NCI-H526 treated with DMSO at 0.1 percent for 48 hours (cell line): ENCODE measurements around the gene OLFM3.
A peak's percentile ranks its signal among the peaks of the same experiment; 100 is the strongest.

Experiments
- DNase-seq: peaks from one replicate; lab custom pipeline; 2025; lab: John Stamatoyannopoulos, UW

The OLFM3 gene

DNA sequence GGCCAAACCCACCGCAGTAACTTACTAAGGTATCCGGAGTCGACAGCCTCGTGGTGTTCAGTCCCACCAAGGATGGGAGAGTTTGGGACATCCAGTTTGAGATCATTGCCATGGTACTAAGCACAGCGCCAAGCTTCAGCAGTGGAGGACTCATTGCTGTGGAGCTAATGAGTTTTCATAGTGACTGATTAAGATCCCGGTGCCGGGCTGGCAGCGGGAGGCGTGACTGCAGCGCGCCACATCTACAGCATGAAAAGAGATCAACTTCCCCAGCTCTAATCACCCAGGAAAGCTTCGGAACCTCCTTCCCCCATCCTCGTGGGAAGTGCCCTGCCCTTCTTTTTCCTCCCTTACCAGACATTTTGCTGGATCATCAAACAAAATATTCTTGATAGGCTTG, 149.9 kb downstream of the OLFM3 start:
- DNase-seq = no peak

DNA sequence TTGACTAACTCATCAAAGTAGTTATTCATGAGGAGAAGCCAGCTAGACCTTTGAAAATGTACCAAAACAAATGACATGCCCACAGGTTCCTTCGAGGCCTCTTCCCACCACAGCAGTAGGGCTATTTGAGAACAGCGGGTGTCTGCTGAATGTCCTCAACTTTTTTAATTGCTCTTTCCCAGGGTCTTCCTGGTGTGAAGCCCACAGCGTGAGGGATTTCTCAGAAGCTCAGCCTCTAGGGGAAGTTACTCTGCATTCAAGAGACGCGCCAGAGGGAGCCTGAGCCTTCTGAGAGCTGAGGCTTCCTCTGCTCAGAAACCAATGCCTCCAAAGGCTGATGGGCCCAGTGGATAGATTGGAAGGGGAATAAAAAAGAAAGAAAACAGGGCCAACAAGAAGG, 153.6 kb downstream of the OLFM3 start:
- DNase-seq = no peak

DNA sequence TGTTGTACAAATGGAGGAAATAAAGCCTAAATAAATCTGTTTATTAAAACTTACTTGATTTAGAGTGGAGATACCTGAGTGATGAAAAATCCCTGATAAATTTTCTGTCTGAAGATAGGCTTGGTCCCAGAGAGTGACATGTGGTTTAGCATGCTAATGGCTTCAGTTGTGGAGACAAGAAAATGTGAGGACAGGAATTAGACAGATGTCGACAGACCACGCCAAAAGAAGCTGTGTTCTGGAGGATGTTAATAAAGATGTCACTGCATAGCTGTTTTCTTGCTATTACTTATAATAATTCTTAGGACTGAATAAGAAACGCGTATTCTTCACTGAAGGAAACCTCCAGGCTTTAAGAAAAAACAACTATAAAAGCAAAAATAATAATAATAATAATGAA, 154.9 kb downstream of the OLFM3 start:
- no peak for DNase-seq

DNA sequence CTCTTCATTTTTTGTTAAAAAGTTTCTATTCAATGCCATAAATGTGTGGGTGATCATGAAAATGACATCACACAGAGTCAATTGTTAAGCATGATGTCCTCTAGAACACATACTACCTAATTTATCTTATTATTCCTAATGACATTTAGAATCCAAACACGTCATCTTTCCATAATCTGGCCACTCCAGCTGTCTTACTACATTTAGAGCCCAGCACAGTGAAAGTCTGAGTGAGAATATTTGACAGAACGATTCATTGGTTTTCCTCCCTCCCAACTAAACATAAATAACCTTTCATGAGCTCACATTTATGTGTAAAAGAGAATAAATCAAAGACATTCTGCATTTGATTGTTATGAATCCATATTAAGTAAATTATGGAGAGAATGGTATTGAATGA, 160.7 kb downstream of the OLFM3 start:
- no peak for DNase-seq

DNA sequence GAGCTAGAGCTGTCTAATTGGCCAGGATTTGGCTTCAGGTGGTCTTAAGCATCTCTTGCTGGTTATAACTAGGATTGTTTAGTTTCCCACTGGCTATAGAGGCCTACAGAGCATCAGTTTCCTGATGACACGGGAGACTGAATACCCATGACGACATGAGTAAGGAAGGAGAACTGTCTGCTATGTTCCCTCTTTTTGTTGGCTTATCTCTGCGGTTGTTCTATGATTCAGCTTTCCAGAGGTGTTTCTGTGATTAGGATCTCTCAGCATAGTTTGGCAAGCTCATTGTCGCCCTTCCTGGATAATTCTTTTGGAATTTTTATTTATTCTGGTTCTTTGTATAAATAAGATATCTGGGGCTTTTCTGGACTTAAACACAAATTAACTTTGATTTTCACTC, 163.4 kb downstream of the OLFM3 start:
- DNase-seq = no peak

DNA sequence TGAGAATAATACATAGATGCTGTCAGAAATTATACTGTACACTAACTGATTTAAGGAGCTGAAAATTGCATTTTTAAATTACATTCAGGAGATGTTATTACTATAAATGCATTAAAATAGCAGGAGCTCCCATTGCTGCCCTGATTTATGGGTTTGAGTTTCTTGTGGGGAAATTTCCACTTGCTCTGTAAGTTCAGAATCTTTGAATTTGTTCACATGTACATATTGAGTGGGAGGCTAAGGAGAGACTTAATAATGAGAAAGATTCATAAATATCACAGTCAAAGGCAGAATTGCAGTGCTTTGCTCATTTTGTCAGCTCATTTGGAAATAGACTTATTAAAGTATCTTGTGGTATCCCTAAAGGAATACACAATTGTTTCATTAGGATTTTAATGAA, 170.3 kb downstream of the OLFM3 start:
- no peak for DNase-seq

DNA sequence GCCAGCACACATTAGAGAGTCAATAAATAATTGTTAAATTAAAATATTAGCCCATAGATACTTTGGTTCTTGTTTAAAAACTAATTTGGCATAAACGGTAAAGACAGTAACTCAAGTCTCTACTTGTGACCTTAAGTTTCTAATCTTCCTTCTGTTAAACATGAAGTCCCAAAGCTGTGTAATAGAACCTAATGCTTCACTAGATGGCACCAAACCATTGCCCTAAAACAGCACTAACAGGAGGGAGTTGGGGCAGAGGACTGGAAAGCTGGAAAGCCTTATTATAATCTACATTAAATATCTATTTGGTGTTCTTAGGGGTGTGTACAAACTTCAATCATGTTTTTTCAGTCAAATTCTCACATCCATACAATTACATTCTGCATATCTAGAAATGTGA, 176.7 kb downstream of the OLFM3 start:
- peak; percentile 58 for DNase-seq

DNA sequence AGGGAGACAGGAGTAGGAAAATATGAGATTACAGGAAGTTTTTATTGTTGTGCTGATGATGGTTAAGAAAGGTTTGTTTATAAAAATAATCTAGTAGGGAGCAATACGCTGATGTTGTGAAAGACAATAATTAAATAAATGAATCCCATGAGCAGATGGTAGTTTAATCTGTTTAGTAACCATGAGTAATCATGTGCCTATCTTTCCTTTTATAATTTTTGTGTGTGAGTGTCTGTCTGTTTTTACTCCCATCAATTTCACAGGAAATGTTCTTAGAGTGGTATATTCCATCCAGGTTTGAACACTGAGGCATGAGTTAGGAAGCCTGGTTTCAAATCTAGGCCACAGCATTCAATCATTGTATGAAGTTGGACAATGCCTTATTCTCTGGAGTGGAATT, 180.5 kb downstream of the OLFM3 start:
- DNase-seq = no peak

DNA sequence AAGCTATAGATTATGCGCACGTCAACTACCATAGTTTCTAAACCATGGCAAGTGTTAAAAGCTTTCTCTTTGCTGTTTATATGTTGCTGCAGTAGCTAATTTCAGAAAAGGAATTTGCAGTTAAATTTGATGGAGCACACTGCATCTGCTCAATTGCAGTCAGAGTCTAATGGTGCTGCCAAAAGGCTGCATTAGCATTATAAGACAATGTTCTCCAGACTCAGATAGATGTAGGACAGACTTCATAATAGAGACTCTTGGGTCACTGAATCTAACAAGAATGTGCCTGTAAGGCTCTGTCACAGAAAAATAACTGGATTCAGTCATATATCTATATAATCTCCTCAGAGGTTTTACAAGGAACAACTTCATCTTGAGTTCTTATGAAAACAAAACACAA, 198.3 kb downstream of the OLFM3 start:
- no peak for DNase-seq

DNA sequence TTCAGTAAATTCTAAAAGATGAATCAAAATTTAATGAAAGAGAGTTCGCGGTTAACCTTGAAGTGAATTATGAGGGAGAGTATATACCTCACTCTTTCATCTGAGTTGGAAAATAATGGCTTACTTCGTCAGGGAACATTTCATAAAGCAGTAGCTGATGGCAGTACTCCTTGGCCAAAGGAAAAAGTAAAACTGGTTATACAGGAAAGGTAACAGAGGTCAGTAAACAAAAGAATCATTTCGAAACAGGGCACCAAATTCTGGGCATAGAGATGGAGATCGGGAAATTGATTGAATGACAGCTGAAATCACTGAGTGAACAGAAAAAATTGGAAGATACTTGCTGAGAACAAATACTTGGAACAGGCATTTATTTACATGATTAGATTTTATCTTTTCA, 199.0 kb downstream of the OLFM3 start:
- no peak for DNase-seq

DNA sequence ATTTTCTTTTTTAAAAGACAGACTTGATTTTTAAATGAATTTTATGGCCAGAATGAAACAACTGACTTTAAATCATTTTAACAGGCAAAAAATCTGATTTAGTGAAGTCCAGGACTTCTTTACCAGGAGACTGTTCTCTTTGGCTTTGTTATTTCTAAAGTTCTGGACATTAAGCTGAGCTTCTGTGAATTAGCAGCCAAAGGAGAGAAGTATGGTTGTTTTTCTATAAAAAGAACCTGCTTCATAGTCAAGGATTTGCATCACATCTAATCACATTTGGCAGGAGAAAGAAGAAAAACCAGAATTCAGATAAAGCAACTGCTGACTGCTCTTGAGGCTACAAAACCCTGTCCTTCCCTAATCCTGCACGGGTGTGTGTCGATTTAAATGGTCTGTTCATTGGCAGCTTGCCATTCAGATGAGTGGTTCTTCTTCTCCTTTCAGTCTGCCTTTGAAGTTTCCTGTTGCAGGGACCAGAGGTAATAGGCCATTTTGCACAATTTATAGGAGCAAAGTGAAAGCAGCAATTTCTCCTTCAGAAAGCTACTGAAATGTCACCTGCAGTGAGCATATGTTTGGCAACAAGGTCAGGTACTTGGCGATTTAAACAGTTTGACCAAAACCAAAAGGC, 215.4 kb downstream of the OLFM3 start:
- no peak for DNase-seq

DNA sequence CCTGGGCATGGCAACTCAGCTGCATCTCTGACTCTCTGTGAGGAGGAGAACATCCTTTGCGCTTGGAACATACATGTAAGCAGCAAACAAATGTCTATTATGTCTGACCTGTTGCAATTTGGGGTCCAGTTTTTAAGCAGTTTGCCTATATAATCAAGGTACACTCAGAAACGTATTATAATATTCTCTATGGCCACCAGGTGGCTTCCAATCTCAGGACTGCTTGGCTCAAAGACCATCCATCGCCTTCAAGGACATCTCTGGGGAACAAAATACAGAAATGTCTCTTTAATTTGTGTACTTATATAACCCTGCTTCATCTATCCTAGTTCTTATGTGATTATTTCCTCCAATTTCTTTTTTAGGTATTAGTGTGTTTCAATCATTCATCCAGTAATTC, 227.2 kb downstream of the OLFM3 start:
- no peak for DNase-seq

DNA sequence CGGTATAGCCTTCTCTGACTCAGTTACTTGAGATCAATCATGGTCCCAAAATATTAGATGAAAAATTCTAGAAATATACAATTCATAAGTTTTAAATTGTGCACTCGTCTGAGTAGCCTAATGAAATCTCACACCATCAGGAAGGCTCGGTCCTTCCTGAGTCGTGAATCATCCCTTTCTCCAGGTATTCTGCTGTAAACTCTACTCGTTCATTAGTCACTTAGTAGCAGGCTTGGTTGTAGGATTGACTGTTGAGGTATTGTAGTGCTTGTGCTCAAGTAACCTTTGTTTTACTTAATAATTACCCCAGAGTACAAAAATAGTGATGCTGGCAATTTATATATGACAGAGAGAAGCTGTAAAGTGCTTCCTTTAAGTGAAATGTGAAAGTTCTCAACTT, 238.7 kb downstream of the OLFM3 start:
- DNase-seq = no peak

DNA sequence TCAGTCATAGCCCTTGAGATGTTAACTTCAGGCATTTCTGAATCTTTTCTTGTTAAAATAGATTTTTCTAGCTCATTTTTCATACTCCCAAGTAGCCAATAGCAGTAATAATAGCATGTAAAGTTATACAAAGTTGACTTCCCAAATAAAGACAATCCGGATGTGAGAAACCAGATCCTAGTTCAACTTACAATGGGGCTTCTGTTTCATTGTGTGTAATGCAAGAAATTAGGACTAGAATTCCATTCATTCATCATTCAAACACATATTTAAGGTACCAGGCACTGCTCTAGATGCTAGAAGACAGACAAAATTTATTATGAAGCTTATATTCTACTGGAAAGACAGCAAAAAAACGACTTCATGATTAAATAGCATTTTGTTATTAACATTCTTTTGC, 240.3 kb downstream of the OLFM3 start:
- DNase-seq = no peak
